Measurements from ENCODE around the gene EIF2S1. TPM values are rescaled to one million over a fixed set of nuclear protein-coding genes. Genes with fewer than 3 reads are reported as not detected.

EIF2S1 gene
- total RNA-seq, 1 donor from 2014 or later, result 143 TPM

DNA sequence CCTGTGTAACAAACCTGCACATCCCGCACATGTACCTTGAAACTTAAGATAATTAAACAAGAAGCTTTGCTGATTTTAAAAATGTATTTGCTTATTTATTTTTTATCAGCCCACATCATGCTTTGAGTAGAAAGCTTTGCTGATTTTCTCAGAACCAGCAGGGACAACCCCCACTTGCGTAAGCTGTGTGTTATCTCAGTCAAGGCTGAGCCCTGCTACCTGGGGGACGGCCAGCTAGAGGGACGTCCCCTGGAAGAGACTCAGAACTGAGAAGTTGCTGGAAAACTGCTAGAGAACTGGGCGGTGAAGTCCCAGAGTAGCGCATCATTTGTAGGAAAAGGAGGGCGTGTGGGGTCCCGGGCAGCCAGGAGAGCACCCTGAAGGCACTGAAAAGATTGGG lies 56.0 kb downstream of the EIF2S1 start:
- no peaks in the 10 kb centered on the region for H3K9me3 ChIP-seq (ENCODE audit: insufficient read depth, low read depth, low read length)
- no peak overlapping the region for H3K4me3 ChIP-seq (ENCODE audit: insufficient read depth, low read depth, low read length)
- no peaks in the 10 kb centered on the region for H3K27me3 ChIP-seq (ENCODE audit: insufficient read depth, low read length)
- no peaks in the 10 kb centered on the region for H3K36me3 ChIP-seq (ENCODE audit: insufficient read depth, low read length)
- no peak overlapping the region for H3K9ac ChIP-seq (ENCODE audit: low read length)
- no peak overlapping the region for H3K4me2 ChIP-seq (ENCODE audit: low read length)
- H2AFZ ChIP-seq (ENCODE audit: low read depth, low read length), result no peak overlapping the region
- H3K27ac ChIP-seq (ENCODE audit: low read depth, low read length), result no peak overlapping the region
- H3K4me3 Mint-ChIP-seq (ENCODE audit: unreplicated experiment), result no peak overlapping the region
- no peak for FAIRE-seq
- H3K79me2 ChIP-seq (ENCODE audit: insufficient read depth, low read length), result no peaks in the 10 kb centered on the region
- H3K9me3 Mint-ChIP-seq (ENCODE audit: unreplicated experiment), result no peaks in the 10 kb centered on the region
- H3K4me1 ChIP-seq (ENCODE audit: insufficient read depth, low read length), result peaks cover 14% of the 10 kb centered on the region
- no peaks in the 10 kb centered on the region for H3K36me3 Mint-ChIP-seq (ENCODE audit: low read depth, unreplicated experiment)
- H3K4me1 Mint-ChIP-seq (ENCODE audit: low read depth, unreplicated experiment), result peaks cover 7% of the 10 kb centered on the region
- no peak for TF ChIP-seq EZH2 (IDR thresholded peaks at IDR 0.05; ENCODE audit: insufficient read depth, low read length)
- TF ChIP-seq, protein P1, sequence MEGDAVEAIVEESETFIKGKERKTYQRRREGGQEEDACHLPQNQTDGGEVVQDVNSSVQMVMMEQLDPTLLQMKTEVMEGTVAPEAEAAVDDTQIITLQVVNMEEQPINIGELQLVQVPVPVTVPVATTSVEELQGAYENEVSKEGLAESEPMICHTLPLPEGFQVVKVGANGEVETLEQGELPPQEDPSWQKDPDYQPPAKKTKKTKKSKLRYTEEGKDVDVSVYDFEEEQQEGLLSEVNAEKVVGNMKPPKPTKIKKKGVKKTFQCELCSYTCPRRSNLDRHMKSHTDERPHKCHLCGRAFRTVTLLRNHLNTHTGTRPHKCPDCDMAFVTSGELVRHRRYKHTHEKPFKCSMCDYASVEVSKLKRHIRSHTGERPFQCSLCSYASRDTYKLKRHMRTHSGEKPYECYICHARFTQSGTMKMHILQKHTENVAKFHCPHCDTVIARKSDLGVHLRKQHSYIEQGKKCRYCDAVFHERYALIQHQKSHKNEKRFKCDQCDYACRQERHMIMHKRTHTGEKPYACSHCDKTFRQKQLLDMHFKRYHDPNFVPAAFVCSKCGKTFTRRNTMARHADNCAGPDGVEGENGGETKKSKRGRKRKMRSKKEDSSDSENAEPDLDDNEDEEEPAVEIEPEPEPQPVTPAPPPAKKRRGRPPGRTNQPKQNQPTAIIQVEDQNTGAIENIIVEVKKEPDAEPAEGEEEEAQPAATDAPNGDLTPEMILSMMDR (IDR thresholded peaks at IDR 0.05; ENCODE audit: insufficient read depth, low read depth, low read length), result no peak
- DNase-seq (ENCODE audit: low read depth), result no peak
- no peak overlapping the region for H3K27ac Mint-ChIP-seq (ENCODE audit: unreplicated experiment)
- no peaks in the 10 kb centered on the region for H4K20me1 ChIP-seq (ENCODE audit: insufficient read depth, low read length)
- H3K27me3 Mint-ChIP-seq (ENCODE audit: low read depth, unreplicated experiment), result peaks cover 7% of the 10 kb centered on the region

DNA sequence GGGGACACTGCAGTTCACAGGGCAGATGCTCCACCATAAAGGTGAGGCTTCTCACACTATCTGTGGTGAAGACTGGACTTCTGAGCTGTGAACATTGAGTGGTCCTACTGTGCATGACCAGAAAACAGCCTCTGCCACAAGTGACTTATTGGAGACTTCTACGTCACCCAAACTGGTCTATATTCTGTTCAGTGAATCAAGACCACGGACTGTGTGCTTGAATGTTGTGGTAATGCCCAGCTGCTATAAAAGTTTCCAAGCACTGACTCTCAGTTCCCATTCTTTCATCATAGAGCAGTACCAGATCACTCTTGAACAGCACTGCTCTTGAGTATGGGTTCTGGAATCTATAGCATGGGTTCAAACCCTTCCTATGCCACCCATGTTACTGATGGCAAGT lies 56.7 kb downstream of the EIF2S1 start:
- no peaks in the 10 kb centered on the region for H3K9me3 ChIP-seq (ENCODE audit: insufficient read depth, low read depth, low read length)
- Mint-ChIP-seq H3K27me3 (ENCODE audit: low read depth, unreplicated experiment) (peaks cover 7% of the 10 kb centered on the region), H3K9me3 (ENCODE audit: unreplicated experiment) (no peaks in the 10 kb centered on the region), H3K4me3 (ENCODE audit: unreplicated experiment) (no peak overlapping the region), H3K36me3 (ENCODE audit: low read depth, unreplicated experiment) (no peaks in the 10 kb centered on the region), H3K27ac (ENCODE audit: unreplicated experiment) (no peak overlapping the region), H3K4me1 (ENCODE audit: low read depth, unreplicated experiment) (peaks cover 7% of the 10 kb centered on the region)
- no peaks in the 10 kb centered on the region for H3K79me2 ChIP-seq (ENCODE audit: insufficient read depth, low read length)
- H3K27ac ChIP-seq (ENCODE audit: low read depth, low read length), result no peak overlapping the region
- FAIRE-seq (no peak), DNase-seq (ENCODE audit: low read depth) (no peak)
- H2AFZ ChIP-seq (ENCODE audit: low read depth, low read length), result no peak overlapping the region
- no peak overlapping the region for H3K4me2 ChIP-seq (ENCODE audit: low read length)
- no peaks in the 10 kb centered on the region for H4K20me1 ChIP-seq (ENCODE audit: insufficient read depth, low read length)
- H3K9ac ChIP-seq (ENCODE audit: low read length), result no peak overlapping the region
- no peak for TF ChIP-seq EZH2 (IDR thresholded peaks at IDR 0.05; ENCODE audit: insufficient read depth, low read length)
- TF ChIP-seq, protein P1 (IDR thresholded peaks at IDR 0.05; ENCODE audit: insufficient read depth, low read depth, low read length), result no peak
- H3K27me3 ChIP-seq (ENCODE audit: insufficient read depth, low read length), result no peaks in the 10 kb centered on the region
- peaks cover 14% of the 10 kb centered on the region for H3K4me1 ChIP-seq (ENCODE audit: insufficient read depth, low read length)
- H3K4me3 ChIP-seq (ENCODE audit: insufficient read depth, low read depth, low read length), result no peak overlapping the region
- no peaks in the 10 kb centered on the region for H3K36me3 ChIP-seq (ENCODE audit: insufficient read depth, low read length)

DNA sequence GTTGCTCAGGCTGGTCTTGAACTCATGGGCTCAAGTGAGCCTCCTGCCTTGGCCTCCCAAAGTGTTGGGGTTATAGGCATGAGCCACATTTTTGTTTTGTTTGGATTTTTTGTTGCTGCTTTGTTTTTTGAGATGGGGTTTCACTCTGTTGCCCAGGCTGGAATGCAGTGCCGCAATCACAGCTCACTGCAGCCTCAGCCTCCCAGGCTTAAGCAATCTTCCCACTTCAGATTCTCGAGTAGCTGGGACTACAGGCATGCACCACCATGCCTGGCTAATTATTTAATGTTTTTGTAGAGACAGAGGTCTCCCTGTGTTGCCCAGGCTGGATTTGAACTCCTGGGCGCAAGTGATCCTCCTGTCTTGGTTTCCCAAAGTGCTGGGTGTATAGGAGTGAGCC lies 57.5 kb downstream of the EIF2S1 start:
- TF ChIP-seq, protein P1 (IDR thresholded peaks at IDR 0.05; ENCODE audit: insufficient read depth, low read depth, low read length), result no peak
- TF ChIP-seq EZH2 (IDR thresholded peaks at IDR 0.05; ENCODE audit: insufficient read depth, low read length), result no peak
- H2AFZ ChIP-seq (ENCODE audit: low read depth, low read length), result no peak overlapping the region
- H3K27ac ChIP-seq (ENCODE audit: low read depth, low read length), result no peak overlapping the region
- H3K4me1 Mint-ChIP-seq (ENCODE audit: low read depth, unreplicated experiment), result peaks cover 7% of the 10 kb centered on the region
- no peaks in the 10 kb centered on the region for H4K20me1 ChIP-seq (ENCODE audit: insufficient read depth, low read length)
- FAIRE-seq (no peak), DNase-seq (ENCODE audit: low read depth) (no peak)
- no peak overlapping the region for H3K4me3 Mint-ChIP-seq (ENCODE audit: unreplicated experiment)
- peaks cover 5% of the 10 kb centered on the region for H3K9me3 Mint-ChIP-seq (ENCODE audit: unreplicated experiment)
- H3K4me2 ChIP-seq (ENCODE audit: low read length), result no peak overlapping the region
- no peaks in the 10 kb centered on the region for H3K36me3 ChIP-seq (ENCODE audit: insufficient read depth, low read length)
- H3K36me3 Mint-ChIP-seq (ENCODE audit: low read depth, unreplicated experiment), result no peaks in the 10 kb centered on the region
- no peaks in the 10 kb centered on the region for H3K27me3 ChIP-seq (ENCODE audit: insufficient read depth, low read length)
- no peaks in the 10 kb centered on the region for H3K9me3 ChIP-seq (ENCODE audit: insufficient read depth, low read depth, low read length)
- no peak overlapping the region for H3K27ac Mint-ChIP-seq (ENCODE audit: unreplicated experiment)
- no peak overlapping the region for H3K4me3 ChIP-seq (ENCODE audit: insufficient read depth, low read depth, low read length)
- H3K4me1 ChIP-seq (ENCODE audit: insufficient read depth, low read length), result peaks cover 10% of the 10 kb centered on the region
- no peaks in the 10 kb centered on the region for H3K79me2 ChIP-seq (ENCODE audit: insufficient read depth, low read length)
- no peak overlapping the region for H3K9ac ChIP-seq (ENCODE audit: low read length)
- peaks cover 6% of the 10 kb centered on the region for H3K27me3 Mint-ChIP-seq (ENCODE audit: low read depth, unreplicated experiment)
